Measurements from ENCODE around the gene CNPY1. TPM values are rescaled to one million over a fixed set of nuclear protein-coding genes. Genes with fewer than 3 reads are reported as not detected.

Gene CNPY1
- total RNA-seq, 4 donors from 2014 or later, result 0.25 TPM; not detected in 3

DNA sequence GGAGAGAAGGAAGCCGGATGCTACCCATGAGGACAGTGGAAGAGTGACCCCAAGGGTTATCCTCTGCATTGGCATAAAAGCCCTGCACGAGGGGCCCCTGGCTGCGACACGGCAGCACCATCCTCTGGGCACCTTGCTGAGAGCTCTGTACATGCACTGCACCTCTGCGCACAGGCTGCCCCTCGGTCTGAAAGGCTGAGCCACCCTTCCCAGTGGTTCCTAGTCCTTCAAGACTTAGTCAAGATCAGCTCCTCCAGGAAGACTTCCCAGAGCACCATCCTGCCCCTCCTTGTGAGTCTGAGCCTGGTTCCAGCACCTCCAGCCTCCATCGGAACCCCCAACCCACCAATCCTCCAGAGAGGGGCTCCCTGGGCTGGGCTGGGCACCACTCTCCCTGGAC lies 37.9 kb upstream of the CNPY1 start:
- Histone ChIP-seq H3K4me3 (no peak overlapping the region), H3K4me1 (peaks cover 0 to 9% of the 10 kb centered on the region in 2 donors), H3K36me3 (no peaks in the 10 kb centered on the region), H3K9me3 (no peaks in the 10 kb centered on the region), H3K27ac (no peak overlapping the region), H3K27me3 (no peaks in the 10 kb centered on the region)
- in situ Hi-C loops (cut with MboI; ENCODE audit: low sequenced_read_pairs in 4 of 4), result no loop called here
- intact Hi-C loops (cut with DNase I; ENCODE audit: low total_unique reads), result no loop called here
- ATAC-seq (no peak), DNase-seq (no peak)
- TF ChIP-seq, protein P1, sequence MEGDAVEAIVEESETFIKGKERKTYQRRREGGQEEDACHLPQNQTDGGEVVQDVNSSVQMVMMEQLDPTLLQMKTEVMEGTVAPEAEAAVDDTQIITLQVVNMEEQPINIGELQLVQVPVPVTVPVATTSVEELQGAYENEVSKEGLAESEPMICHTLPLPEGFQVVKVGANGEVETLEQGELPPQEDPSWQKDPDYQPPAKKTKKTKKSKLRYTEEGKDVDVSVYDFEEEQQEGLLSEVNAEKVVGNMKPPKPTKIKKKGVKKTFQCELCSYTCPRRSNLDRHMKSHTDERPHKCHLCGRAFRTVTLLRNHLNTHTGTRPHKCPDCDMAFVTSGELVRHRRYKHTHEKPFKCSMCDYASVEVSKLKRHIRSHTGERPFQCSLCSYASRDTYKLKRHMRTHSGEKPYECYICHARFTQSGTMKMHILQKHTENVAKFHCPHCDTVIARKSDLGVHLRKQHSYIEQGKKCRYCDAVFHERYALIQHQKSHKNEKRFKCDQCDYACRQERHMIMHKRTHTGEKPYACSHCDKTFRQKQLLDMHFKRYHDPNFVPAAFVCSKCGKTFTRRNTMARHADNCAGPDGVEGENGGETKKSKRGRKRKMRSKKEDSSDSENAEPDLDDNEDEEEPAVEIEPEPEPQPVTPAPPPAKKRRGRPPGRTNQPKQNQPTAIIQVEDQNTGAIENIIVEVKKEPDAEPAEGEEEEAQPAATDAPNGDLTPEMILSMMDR (IDR thresholded peaks at IDR 0.05 in 4 of 5, conservative IDR thresholded peaks at IDR 0.05 in 1 of 5), result no peak
- TF ChIP-seq POLR2A (IDR thresholded peaks at IDR 0.05), result no peak

DNA sequence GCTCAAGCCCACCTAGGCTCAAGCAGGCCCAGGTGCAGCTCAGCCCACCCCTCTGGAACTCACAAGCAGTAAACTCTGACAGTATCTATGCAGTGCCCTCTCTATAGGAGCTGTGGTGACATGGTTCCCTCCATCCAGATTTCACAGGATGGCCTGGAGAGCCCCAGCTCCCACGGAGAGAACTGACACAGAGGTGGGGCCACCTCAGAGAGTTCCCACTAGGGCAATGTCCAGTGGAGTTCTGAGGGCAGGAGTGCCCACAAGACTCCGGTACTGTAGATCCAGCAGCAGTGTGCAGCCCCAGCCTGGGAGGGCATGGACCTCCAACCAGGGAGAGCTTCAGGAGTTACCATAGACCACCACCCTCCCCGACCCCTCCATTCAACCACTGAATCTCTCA lies 37.3 kb upstream of the CNPY1 start:
- Histone ChIP-seq H3K27me3 (no peaks in the 10 kb centered on the region), H3K27ac (no peak overlapping the region), H3K4me3 (no peak overlapping the region), H3K4me1 (peaks cover 0 to 9% of the 10 kb centered on the region in 2 donors), H3K9me3 (no peaks in the 10 kb centered on the region), H3K36me3 (no peaks in the 10 kb centered on the region)
- in situ Hi-C loops (cut with MboI; ENCODE audit: low sequenced_read_pairs in 4 of 4) (no loop called here), intact Hi-C loops (cut with DNase I; ENCODE audit: low total_unique reads) (no loop called here)
- ATAC-seq, result no peak
- TF ChIP-seq, protein P1 (IDR thresholded peaks at IDR 0.05 in 4 of 5, conservative IDR thresholded peaks at IDR 0.05 in 1 of 5), result no peak
- no peak for TF ChIP-seq POLR2A (IDR thresholded peaks at IDR 0.05)
- no peak for DNase-seq

DNA sequence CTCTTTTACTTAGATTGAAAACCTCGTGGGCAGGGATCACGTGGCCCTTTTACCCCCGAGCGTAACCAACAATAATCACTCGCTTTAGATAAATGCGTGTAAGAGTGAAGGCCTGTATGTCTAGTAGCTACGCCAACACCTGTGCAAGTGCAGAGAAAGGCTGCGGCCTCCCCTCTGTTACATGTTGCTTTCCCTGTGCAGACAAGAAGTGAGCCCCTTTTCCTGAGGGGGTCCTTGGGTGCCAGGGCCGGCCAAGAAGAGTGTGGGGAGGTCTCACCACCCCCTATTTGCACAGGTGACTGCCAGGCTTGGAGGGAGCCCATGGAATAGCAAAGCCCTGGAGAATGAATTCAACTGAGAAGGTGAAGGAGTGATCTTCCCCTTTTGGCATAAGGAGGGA lies 35.6 kb upstream of the CNPY1 start:
- H3K9me3 ChIP-seq, result no peaks in the 10 kb centered on the region
- no peak overlapping the region for H3K4me3 ChIP-seq
- no peak for ATAC-seq
- TF ChIP-seq POLR2A (IDR thresholded peaks at IDR 0.05), result no peak
- TF ChIP-seq, protein P1 (IDR thresholded peaks at IDR 0.05 in 4 of 5, conservative IDR thresholded peaks at IDR 0.05 in 1 of 5), result no peak
- H3K27ac ChIP-seq, result no peak overlapping the region
- DNase-seq, result no peak
- no peaks in the 10 kb centered on the region for H3K27me3 ChIP-seq
- in situ Hi-C loops (cut with MboI; ENCODE audit: low sequenced_read_pairs in 4 of 4), result no loop called here
- H3K36me3 ChIP-seq, result no peaks in the 10 kb centered on the region
- intact Hi-C loops (cut with DNase I; ENCODE audit: low total_unique reads), result no loop called here
- peaks cover 0 to 9% of the 10 kb centered on the region in 2 donors for H3K4me1 ChIP-seq

DNA sequence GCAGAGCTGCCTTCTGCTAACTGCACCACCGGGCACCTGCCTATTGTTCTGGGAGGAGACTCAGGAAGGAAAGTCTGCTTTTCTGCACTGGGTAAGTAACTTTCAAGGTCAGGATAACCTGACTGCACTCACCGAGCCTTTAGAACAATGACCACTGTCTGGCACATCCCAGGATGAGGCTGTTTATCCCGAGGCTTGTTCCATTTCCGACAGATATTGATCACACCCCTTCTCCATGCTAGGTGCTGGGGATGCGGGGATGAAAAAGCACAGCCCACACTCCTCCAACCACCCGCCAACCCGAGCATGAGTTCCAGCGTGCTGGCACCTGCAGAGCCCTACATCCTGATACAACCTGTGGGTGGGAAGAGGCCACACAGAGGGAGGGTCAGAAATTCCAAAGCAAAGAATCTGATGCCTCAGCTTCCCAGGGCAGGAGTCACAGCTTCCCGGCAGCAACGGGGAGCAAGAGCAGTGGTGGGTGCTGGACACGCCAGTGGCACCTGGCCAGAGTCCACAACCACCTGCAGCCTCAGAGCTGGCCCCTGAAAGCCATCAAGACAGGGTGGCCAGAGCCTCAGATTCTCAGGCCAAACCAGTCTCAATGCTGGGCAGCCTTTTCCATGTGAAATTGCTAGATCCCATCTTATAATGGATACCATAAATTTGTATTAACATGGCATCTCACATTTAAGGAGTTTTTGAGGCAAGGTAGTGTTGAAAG lies 34.9 kb upstream of the CNPY1 start:
- H3K27me3 ChIP-seq, result no peaks in the 10 kb centered on the region
- DNase-seq (no peak), ATAC-seq (no peak)

More for the DNA sequence above, 34.9 kb upstream of the CNPY1 start:
- Histone ChIP-seq H3K4me1 (peaks cover 0 to 9% of the 10 kb centered on the region in 2 donors), H3K4me3 (no peak overlapping the region), H3K36me3 (no peaks in the 10 kb centered on the region), H3K27ac (no peak overlapping the region), H3K9me3 (no peaks in the 10 kb centered on the region)
- TF ChIP-seq POLR2A (IDR thresholded peaks at IDR 0.05), result no peak
- TF ChIP-seq, protein P1 (IDR thresholded peaks at IDR 0.05 in 4 of 5, conservative IDR thresholded peaks at IDR 0.05 in 1 of 5), result no peak
- in situ Hi-C loops (cut with MboI; ENCODE audit: low sequenced_read_pairs in 4 of 4) (no loop called here), intact Hi-C loops (cut with DNase I; ENCODE audit: low total_unique reads) (no loop called here)

Data from gastrocnemius medialis (tissue), 4 donors.